Measurements from ENCODE around the gene MLXIP.

MLXIP gene

GRCh38 chr12:122150127-122150681, 71.6 kb downstream of the MLXIP start:
- Histone ChIP-seq H3K4me3 (ENCODE audit: low read length) (no peak overlapping the region), H3K36me3 (ENCODE audit: insufficient read depth, low read length) (peaks cover 3% of the 10 kb centered on the region), H3K27me3 (ENCODE audit: control insufficient read depth, insufficient read depth, low read length) (no peaks in the 10 kb centered on the region), H3K9me3 (replicated peaks; ENCODE audit: low read length) (no peaks in the 10 kb centered on the region), H3K4me2 (ENCODE audit: low read length) (no peak overlapping the region), H3K9ac (ENCODE audit: low read depth, low read length) (no peak overlapping the region), H3K4me1 (ENCODE audit: control insufficient read depth, insufficient read depth, low read length) (no peaks in the 10 kb centered on the region)

- H3K27me3 ChIP-seq (ENCODE audit: control insufficient read depth, insufficient read depth, low read length), result no peaks in the 10 kb centered on the region
- H3K4me3 ChIP-seq (ENCODE audit: low read length), result no peak overlapping the region
- H3K9ac ChIP-seq (ENCODE audit: low read depth, low read length), result no peak overlapping the region
- H3K4me1 ChIP-seq (ENCODE audit: control insufficient read depth, insufficient read depth, low read length), result no peaks in the 10 kb centered on the region
- no peaks in the 10 kb centered on the region for H3K36me3 ChIP-seq (ENCODE audit: insufficient read depth, low read length)
- H3K4me2 ChIP-seq (ENCODE audit: low read length), result no peak overlapping the region
- no peaks in the 10 kb centered on the region for H3K9me3 ChIP-seq (replicated peaks; ENCODE audit: low read length)
Measured at GRCh38 chr12:122152754-122153153, 74.2 kb downstream of the MLXIP start.

GRCh38 chr12:122155705-122156104, 77.1 kb downstream of the MLXIP start:
- H3K9me3 ChIP-seq (replicated peaks; ENCODE audit: low read length), result no peaks in the 10 kb centered on the region
- H3K4me2 ChIP-seq (ENCODE audit: low read length), result no peak overlapping the region
- no peaks in the 10 kb centered on the region for H3K27me3 ChIP-seq (ENCODE audit: control insufficient read depth, insufficient read depth, low read length)
- no peak overlapping the region for H3K4me3 ChIP-seq (ENCODE audit: low read length)
- no peaks in the 10 kb centered on the region for H3K36me3 ChIP-seq (ENCODE audit: insufficient read depth, low read length)
- no peak overlapping the region for H3K9ac ChIP-seq (ENCODE audit: low read depth, low read length)
- no peaks in the 10 kb centered on the region for H3K4me1 ChIP-seq (ENCODE audit: control insufficient read depth, insufficient read depth, low read length)

GRCh38 chr12:122158700-122159285, 80.2 kb downstream of the MLXIP start:
- Histone ChIP-seq H3K4me2 (ENCODE audit: low read length) (no peak overlapping the region), H3K36me3 (ENCODE audit: insufficient read depth, low read length) (no peaks in the 10 kb centered on the region), H3K4me1 (ENCODE audit: control insufficient read depth, insufficient read depth, low read length) (no peaks in the 10 kb centered on the region), H3K27me3 (ENCODE audit: control insufficient read depth, insufficient read depth, low read length) (peaks cover 3% of the 10 kb centered on the region), H3K9ac (ENCODE audit: low read depth, low read length) (no peak overlapping the region), H3K4me3 (ENCODE audit: low read length) (no peak overlapping the region), H3K9me3 (replicated peaks; ENCODE audit: low read length) (no peaks in the 10 kb centered on the region)

- Histone ChIP-seq H3K36me3 (ENCODE audit: insufficient read depth, low read length) (no peaks in the 10 kb centered on the region), H3K4me2 (ENCODE audit: low read length) (no peak overlapping the region), H3K4me1 (ENCODE audit: control insufficient read depth, insufficient read depth, low read length) (no peaks in the 10 kb centered on the region), H3K27me3 (ENCODE audit: control insufficient read depth, insufficient read depth, low read length) (peaks cover 3% of the 10 kb centered on the region), H3K9me3 (replicated peaks; ENCODE audit: low read length) (no peaks in the 10 kb centered on the region), H3K9ac (ENCODE audit: low read depth, low read length) (no peak overlapping the region), H3K4me3 (ENCODE audit: low read length) (no peak overlapping the region)
Measured at GRCh38 chr12:122159882-122160281, 81.3 kb downstream of the MLXIP start.

GRCh38 chr12:122160761-122161160, 82.2 kb downstream of the MLXIP start:
- Histone ChIP-seq H3K36me3 (ENCODE audit: insufficient read depth, low read length) (no peaks in the 10 kb centered on the region), H3K4me3 (ENCODE audit: low read length) (no peak overlapping the region), H3K4me1 (ENCODE audit: control insufficient read depth, insufficient read depth, low read length) (no peaks in the 10 kb centered on the region), H3K4me2 (ENCODE audit: low read length) (no peak overlapping the region), H3K9me3 (replicated peaks; ENCODE audit: low read length) (no peaks in the 10 kb centered on the region), H3K27me3 (ENCODE audit: control insufficient read depth, insufficient read depth, low read length) (peaks cover 3% of the 10 kb centered on the region), H3K9ac (ENCODE audit: low read depth, low read length) (no peak overlapping the region)

- Histone ChIP-seq H3K9ac (ENCODE audit: low read depth, low read length) (no peak overlapping the region), H3K4me2 (ENCODE audit: low read length) (no peak overlapping the region), H3K27me3 (ENCODE audit: control insufficient read depth, insufficient read depth, low read length) (peaks cover 4% of the 10 kb centered on the region), H3K4me3 (ENCODE audit: low read length) (no peak overlapping the region), H3K4me1 (ENCODE audit: control insufficient read depth, insufficient read depth, low read length) (no peaks in the 10 kb centered on the region), H3K36me3 (ENCODE audit: insufficient read depth, low read length) (no peaks in the 10 kb centered on the region), H3K9me3 (replicated peaks; ENCODE audit: low read length) (no peaks in the 10 kb centered on the region)
Measured at GRCh38 chr12:122161682-122162081, 83.1 kb downstream of the MLXIP start.

- Histone ChIP-seq H3K27me3 (ENCODE audit: control insufficient read depth, insufficient read depth, low read length) (peaks cover 8% of the 10 kb centered on the region), H3K4me3 (ENCODE audit: low read length) (no peak overlapping the region), H3K4me1 (ENCODE audit: control insufficient read depth, insufficient read depth, low read length) (no peaks in the 10 kb centered on the region), H3K4me2 (ENCODE audit: low read length) (no peak overlapping the region), H3K9me3 (replicated peaks; ENCODE audit: low read length) (no peaks in the 10 kb centered on the region), H3K36me3 (ENCODE audit: insufficient read depth, low read length) (no peaks in the 10 kb centered on the region), H3K9ac (ENCODE audit: low read depth, low read length) (no peak overlapping the region)
Measured at GRCh38 chr12:122162976-122163375, 84.4 kb downstream of the MLXIP start.

- H3K4me2 ChIP-seq (ENCODE audit: low read length), result no peak overlapping the region
- H3K4me3 ChIP-seq (ENCODE audit: low read length), result no peak overlapping the region
- H3K36me3 ChIP-seq (ENCODE audit: insufficient read depth, low read length), result no peaks in the 10 kb centered on the region
- no peaks in the 10 kb centered on the region for H3K9me3 ChIP-seq (replicated peaks; ENCODE audit: low read length)
- H3K27me3 ChIP-seq (ENCODE audit: control insufficient read depth, insufficient read depth, low read length), result peaks cover 13% of the 10 kb centered on the region
- H3K9ac ChIP-seq (ENCODE audit: low read depth, low read length), result no peak overlapping the region
- H3K4me1 ChIP-seq (ENCODE audit: control insufficient read depth, insufficient read depth, low read length), result no peaks in the 10 kb centered on the region
Measured at GRCh38 chr12:122166422-122167349, 88.1 kb downstream of the MLXIP start.

GRCh38 chr12:122167356-122167925, 88.9 kb downstream of the MLXIP start:
- no peak overlapping the region for H3K9ac ChIP-seq (ENCODE audit: low read depth, low read length)

GRCh38 chr12:122168492-122168891, 89.9 kb downstream of the MLXIP start:
- no peak overlapping the region for H3K4me2 ChIP-seq (ENCODE audit: low read length)
- H3K4me3 ChIP-seq (ENCODE audit: low read length), result no peak overlapping the region
- no peak overlapping the region for H3K9ac ChIP-seq (ENCODE audit: low read depth, low read length)
- peaks cover 10% of the 10 kb centered on the region for H3K27me3 ChIP-seq (ENCODE audit: control insufficient read depth, insufficient read depth, low read length)
- H3K4me1 ChIP-seq (ENCODE audit: control insufficient read depth, insufficient read depth, low read length), result no peaks in the 10 kb centered on the region
- no peaks in the 10 kb centered on the region for H3K36me3 ChIP-seq (ENCODE audit: insufficient read depth, low read length)
- no peaks in the 10 kb centered on the region for H3K9me3 ChIP-seq (replicated peaks; ENCODE audit: low read length)

More at GRCh38 chr12:122167356-122167925, 88.9 kb downstream of the MLXIP start:
- Histone ChIP-seq H3K4me1 (ENCODE audit: control insufficient read depth, insufficient read depth, low read length) (no peaks in the 10 kb centered on the region), H3K9me3 (replicated peaks; ENCODE audit: low read length) (no peaks in the 10 kb centered on the region), H3K4me2 (ENCODE audit: low read length) (no peak overlapping the region), H3K36me3 (ENCODE audit: insufficient read depth, low read length) (no peaks in the 10 kb centered on the region), H3K27me3 (ENCODE audit: control insufficient read depth, insufficient read depth, low read length) (peaks cover 13% of the 10 kb centered on the region), H3K4me3 (ENCODE audit: low read length) (no peak overlapping the region)

Measured in skeletal muscle satellite cell (primary cell).